Ishikawa (cell line): ENCODE measurements around the gene PDCD4.
A peak's percentile ranks its signal among the peaks of the same experiment; 100 is the strongest.

Source experiments
- CEBPB ChIP-seq: IDR thresholded peaks from 2 replicates; pipeline ENCODE4 v1.6.1; 2012
- CREB1 ChIP-seq: IDR thresholded peaks from 2 replicates; pipeline ENCODE4 v1.6.1; 2012; ENCODE audit warnings: low read depth
- EGR1 ChIP-seq: IDR thresholded peaks from 2 replicates; pipeline ENCODE4 v1.6.1; 2012
- EP300 ChIP-seq: IDR thresholded peaks from 2 replicates; pipeline ENCODE4 v1.6.1; 2012; ENCODE audit warnings: borderline replicate concordance
- FOXM1 ChIP-seq: IDR thresholded peaks from 2 replicates; pipeline ENCODE4 v1.6.1; 2012; ENCODE audit warnings: low read depth, borderline replicate concordance
- NFIC ChIP-seq: IDR thresholded peaks from 2 replicates; pipeline ENCODE4 v1.6.1; 2012
- RAD21 ChIP-seq: IDR thresholded peaks from 2 replicates; pipeline ENCODE4 v1.6.1; 2012; ENCODE audit warnings: low read depth
- TAF1 ChIP-seq: IDR thresholded peaks from 2 replicates; pipeline ENCODE4 v1.6.1; 2012; ENCODE audit warnings: low read depth, mild to moderate bottlenecking
- TCF12 ChIP-seq: IDR thresholded peaks from 2 replicates; pipeline ENCODE4 v1.6.1; 2012; ENCODE audit warnings: low read depth
- TEAD4 ChIP-seq: IDR thresholded peaks from 2 replicates; pipeline ENCODE4 v1.6.1; 2012
- YY1 ChIP-seq: IDR thresholded peaks from 2 replicates; pipeline ENCODE4 v1.6.1; 2012; ENCODE audit warnings: low read depth
- ZBTB7A ChIP-seq: IDR thresholded peaks from 2 replicates; pipeline ENCODE4 v1.6.1; 2012; ENCODE audit warnings: low read depth
- TF ChIP-seq, protein P1 (sequence below): IDR thresholded peaks from 2 replicates; pipeline ENCODE4 v1.6.1; 2012
- TF ChIP-seq, protein P2 (sequence below): IDR thresholded peaks from 2 replicates; pipeline ENCODE4 v1.6.1; 2012
- TF ChIP-seq, protein P3 (sequence below): IDR thresholded peaks from 2 replicates; pipeline ENCODE4 v1.6.1; 2012; ENCODE audit warnings: low read depth, mild to moderate bottlenecking

PDCD4 gene

DNA sequence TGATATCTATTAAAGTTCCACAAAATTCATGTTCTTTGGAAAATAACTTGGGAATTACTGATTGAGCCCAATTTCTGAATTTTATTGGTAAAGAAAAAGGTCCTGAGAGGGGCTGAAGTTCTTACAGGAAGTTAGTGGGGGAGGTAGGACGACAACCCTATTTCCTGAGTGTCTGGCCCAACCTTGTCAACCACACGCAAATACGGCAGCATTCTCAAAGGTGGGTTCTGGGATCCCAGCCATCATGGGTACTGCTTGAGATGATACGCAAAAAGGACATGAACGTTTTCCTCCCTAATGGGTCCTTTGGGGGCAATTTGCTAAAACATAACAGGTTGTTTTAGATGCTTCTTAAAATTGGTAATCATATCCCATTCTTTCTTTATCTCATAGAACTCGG is 2.7 kb upstream of the PDCD4 start:
- TF ChIP-seq RAD21 (no peak), EP300 (no peak), FOXM1 (no peak), CEBPB (no peak), TAF1 (no peak), YY1 (no peak), TEAD4 (no peak), EGR1 (no peak), TCF12 (no peak)
- TF ChIP-seq, protein P1, sequence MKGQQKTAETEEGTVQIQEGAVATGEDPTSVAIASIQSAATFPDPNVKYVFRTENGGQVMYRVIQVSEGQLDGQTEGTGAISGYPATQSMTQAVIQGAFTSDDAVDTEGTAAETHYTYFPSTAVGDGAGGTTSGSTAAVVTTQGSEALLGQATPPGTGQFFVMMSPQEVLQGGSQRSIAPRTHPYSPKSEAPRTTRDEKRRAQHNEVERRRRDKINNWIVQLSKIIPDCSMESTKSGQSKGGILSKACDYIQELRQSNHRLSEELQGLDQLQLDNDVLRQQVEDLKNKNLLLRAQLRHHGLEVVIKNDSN, result no peak

DNA sequence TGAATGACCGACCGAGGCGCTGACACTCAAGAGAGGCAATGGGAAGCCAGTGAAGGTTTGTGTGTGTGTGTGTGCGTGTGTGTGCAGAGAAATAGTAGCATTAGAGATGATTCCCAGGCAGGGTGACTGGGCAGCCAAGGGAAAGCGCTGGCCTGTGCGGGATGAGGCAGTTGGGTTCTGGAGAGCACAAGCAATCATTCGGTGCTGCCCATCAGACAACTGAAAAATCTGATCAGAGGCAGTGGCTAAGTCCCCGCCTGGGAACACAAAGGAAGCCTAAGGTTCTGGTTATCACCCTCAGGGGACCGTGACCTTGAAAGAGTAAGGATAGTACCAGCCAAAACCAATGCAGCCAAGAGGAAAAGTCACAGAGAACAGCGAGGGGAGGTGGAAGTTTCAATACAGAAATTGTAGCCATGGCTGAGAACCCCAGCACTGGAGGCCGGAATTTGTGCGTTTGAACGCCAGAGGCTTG is 868 bp upstream of the PDCD4 start:
- TF ChIP-seq, protein P2, sequence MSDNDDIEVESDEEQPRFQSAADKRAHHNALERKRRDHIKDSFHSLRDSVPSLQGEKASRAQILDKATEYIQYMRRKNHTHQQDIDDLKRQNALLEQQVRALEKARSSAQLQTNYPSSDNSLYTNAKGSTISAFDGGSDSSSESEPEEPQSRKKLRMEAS, result no peak
- TF ChIP-seq TAF1 (no peak), YY1 (no peak), EGR1 (no peak), FOXM1 (no peak), ZBTB7A (no peak), TCF12 (no peak), CEBPB (no peak), NFIC (no peak), CREB1 (no peak), RAD21 (no peak), TEAD4 (no peak), EP300 (no peak)
- TF ChIP-seq, protein P3, sequence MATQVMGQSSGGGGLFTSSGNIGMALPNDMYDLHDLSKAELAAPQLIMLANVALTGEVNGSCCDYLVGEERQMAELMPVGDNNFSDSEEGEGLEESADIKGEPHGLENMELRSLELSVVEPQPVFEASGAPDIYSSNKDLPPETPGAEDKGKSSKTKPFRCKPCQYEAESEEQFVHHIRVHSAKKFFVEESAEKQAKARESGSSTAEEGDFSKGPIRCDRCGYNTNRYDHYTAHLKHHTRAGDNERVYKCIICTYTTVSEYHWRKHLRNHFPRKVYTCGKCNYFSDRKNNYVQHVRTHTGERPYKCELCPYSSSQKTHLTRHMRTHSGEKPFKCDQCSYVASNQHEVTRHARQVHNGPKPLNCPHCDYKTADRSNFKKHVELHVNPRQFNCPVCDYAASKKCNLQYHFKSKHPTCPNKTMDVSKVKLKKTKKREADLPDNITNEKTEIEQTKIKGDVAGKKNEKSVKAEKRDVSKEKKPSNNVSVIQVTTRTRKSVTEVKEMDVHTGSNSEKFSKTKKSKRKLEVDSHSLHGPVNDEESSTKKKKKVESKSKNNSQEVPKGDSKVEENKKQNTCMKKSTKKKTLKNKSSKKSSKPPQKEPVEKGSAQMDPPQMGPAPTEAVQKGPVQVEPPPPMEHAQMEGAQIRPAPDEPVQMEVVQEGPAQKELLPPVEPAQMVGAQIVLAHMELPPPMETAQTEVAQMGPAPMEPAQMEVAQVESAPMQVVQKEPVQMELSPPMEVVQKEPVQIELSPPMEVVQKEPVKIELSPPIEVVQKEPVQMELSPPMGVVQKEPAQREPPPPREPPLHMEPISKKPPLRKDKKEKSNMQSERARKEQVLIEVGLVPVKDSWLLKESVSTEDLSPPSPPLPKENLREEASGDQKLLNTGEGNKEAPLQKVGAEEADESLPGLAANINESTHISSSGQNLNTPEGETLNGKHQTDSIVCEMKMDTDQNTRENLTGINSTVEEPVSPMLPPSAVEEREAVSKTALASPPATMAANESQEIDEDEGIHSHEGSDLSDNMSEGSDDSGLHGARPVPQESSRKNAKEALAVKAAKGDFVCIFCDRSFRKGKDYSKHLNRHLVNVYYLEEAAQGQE, result no peak
- TF ChIP-seq, protein P1, result no peak

DNA sequence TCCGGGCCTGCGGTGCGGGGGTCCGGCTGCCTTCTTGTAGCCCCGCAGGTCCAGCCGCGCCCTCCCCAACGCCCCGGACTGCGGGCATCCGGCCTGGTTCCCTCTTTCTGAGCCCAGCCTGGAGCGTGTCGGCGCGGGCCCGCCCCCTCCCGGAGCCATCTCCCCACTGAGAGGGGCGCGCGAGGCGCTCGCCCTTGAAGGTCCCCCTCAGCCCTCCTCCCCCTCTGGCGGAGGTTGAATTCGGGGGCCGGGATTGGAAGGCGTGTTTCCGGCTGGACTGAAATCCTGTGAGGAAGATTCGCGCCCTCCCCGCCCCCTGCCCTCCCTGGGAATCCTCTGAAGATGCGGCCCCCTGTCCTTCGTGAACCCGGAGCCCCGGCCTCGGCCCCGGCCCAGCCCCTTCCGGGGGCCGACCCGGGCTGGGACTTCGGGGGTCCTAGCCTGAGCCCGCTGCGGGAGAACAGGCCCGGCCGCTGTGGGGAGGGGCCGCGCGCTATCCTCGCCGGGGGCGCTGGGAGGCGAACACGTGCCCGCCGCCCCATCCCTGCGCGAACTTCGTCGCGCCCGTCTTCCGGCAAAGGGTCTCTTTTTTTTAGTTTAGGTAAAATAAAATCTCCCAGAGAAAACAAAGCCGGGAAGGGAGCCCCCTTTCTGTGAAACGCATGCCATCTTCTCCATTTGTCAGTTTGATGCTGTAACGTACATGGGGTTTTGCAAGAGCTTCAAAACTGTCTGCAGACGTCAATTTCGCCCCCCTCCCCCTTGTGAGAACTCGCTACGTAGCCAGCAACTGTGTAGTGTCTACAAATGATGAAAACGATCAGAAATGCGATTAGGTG is 636 bp downstream of the PDCD4 start:
- TF ChIP-seq, protein P3, result no peak
- TF ChIP-seq, protein P1, result peak; percentile 73
- no peak for TF ChIP-seq TEAD4
- TF ChIP-seq TAF1, result 0 out of 2 replicates have a peak, but pooled peaks have one; percentile 28
- no peak for TF ChIP-seq FOXM1
- TF ChIP-seq ZBTB7A, result peak; percentile 96; the same call in 1 of the 2 replicates
- TF ChIP-seq, protein P2, result peak; percentile 93
- peak; percentile 24; the same call in 1 of the 2 replicates for TF ChIP-seq TCF12
- TF ChIP-seq CEBPB, result peak; percentile 73

DNA sequence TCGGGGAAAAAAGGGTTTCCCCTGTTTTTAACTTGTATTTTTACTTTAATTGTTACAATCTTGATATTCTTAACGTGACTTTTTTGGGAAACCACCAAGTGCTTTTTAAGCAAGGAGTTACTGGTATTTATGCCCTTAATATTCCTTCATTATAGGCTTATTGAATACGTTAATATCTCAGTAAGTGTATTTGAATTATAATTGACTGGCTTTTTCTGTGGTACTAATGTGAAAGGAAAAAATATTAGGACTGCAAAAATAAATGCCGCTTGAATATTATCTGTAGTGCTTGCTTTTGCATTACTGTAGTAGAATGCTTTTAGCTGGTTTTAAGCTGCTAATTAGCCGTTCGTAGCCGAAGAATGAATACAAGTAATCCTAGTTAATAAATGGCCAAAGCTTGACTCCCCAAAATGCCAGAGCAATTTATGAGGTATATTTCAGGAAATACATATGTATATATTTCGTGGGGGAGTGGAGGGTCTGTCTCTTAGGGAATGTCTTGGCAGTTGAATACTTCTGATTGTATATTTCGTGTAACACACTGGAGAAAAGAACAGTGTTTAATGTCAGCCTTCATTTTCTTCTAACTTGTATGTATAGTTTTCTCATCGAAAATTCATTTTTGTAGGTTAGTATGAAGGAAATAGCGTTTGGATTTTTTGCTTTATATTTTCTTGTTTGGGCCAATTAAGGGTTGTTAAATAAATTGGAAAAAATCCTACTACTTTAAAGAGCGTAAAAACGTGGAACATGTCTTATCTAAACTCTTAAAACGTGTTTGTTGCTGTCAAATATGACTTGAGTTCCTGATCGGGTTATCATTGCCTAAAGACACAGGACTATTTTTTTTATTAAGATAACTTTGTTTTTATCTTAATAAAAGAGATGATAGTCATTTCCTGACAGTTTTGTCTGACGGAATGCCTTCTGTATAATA is 1.5 kb downstream of the PDCD4 start:
- TF ChIP-seq, protein P3, result no peak
- TF ChIP-seq, protein P1, result no peak
- TF ChIP-seq CREB1, result no peak
- no peak for TF ChIP-seq NFIC
- TF ChIP-seq EP300, result no peak
- TF ChIP-seq CEBPB, result no peak
- TF ChIP-seq YY1, result no peak
- no peak for TF ChIP-seq TAF1
- TF ChIP-seq ZBTB7A, result no peak
- no peak for TF ChIP-seq RAD21
- TF ChIP-seq, protein P2, result no peak
- no peak for TF ChIP-seq EGR1
- no peak for TF ChIP-seq TEAD4
